HepG2 (cell line): ENCODE measurements around the gene AADACL4. TPM values are rescaled to one million over a fixed set of nuclear protein-coding genes. Genes with fewer than 3 reads are reported as not detected.

Source experiments
- BHLHE40 ChIP-seq: IDR thresholded peaks from 2 replicates; pipeline ENCODE4 v1.6.1; 2011; ENCODE audit warnings: low read length, improper control_type of control experiment
- CBX2 ChIP-seq, 2 experiments: fragments of 200-600 bp in 1 of 2; sonication (generic); formaldehyde crosslinking in 1 of 2; IDR thresholded peaks; 2 replicates each; pipeline versions ENCODE4 v1.7.0 to v1.8.1; 2018 to 2022; ENCODE audit warnings: low read depth in 2 of 2, low read length in 1 of 2, mild to moderate bottlenecking in 1 of 2, missing genetic modification reagents in 1 of 2
- EED ChIP-seq: sonication (generic); formaldehyde crosslinking; IDR thresholded peaks from 2 replicates; pipeline ENCODE4 v1.5.0; 2020; ENCODE audit warnings: mild to moderate bottlenecking, missing genetic modification reagents
- GLMP ChIP-seq: sonication (generic); formaldehyde crosslinking; IDR thresholded peaks from 2 replicates; pipeline ENCODE4 v1.9.0; 2021; ENCODE audit warnings: missing genetic modification reagents, mild to moderate bottlenecking, borderline replicate concordance
- HIVEP1 ChIP-seq: sonication (generic); formaldehyde crosslinking; IDR thresholded peaks from 2 replicates; pipeline ENCODE4 v1.4.0; 2020; ENCODE audit warnings: mild to moderate bottlenecking, missing genetic modification reagents
- IRF2 ChIP-seq: IDR thresholded peaks from 2 replicates; pipeline ENCODE4 v1.6.1; 2018; ENCODE audit warnings: missing genetic modification reagents, missing compliant biosample characterization
- KLF9 ChIP-seq: IDR thresholded peaks from 2 replicates; pipeline ENCODE4 v1.6.1; 2016; ENCODE audit warnings: low read depth
- MAFG ChIP-seq: sonication (generic); formaldehyde crosslinking; IDR thresholded peaks from 2 replicates; pipeline ENCODE4 v1.5.1; 2020; ENCODE audit warnings: mild to moderate bottlenecking, missing genetic modification reagents
- MEIS1 ChIP-seq: sonication (generic); formaldehyde crosslinking; IDR thresholded peaks from 2 replicates; pipeline ENCODE4 v1.9.0; 2021; ENCODE audit warnings: mild to moderate bottlenecking, missing genetic modification reagents, moderate library complexity, borderline replicate concordance
- MIXL1 ChIP-seq: IDR thresholded peaks from 2 replicates; pipeline ENCODE4 v1.6.1; 2016
- ONECUT2 ChIP-seq: sonication (generic); formaldehyde crosslinking; IDR thresholded peaks from 2 replicates; pipeline ENCODE4 v1.4.0; 2020; ENCODE audit warnings: missing genetic modification reagents
- POLR2G ChIP-seq: fragments of 200-400 bp; formaldehyde crosslinking; IDR thresholded peaks from 2 replicates; pipeline ENCODE4 v1.6.1; 2018; ENCODE audit warnings: mild to moderate bottlenecking, low read depth, low read length, moderate library complexity
- SETDB1 ChIP-seq: sonication (generic); formaldehyde crosslinking; IDR thresholded peaks from 2 replicates; pipeline ENCODE4 v1.5.1; 2020; ENCODE audit warnings: missing genetic modification reagents, mild to moderate bottlenecking, borderline replicate concordance
- SRF ChIP-seq: IDR thresholded peaks from 2 replicates; pipeline ENCODE4 v1.6.1; 2011; ENCODE audit warnings: mild to moderate bottlenecking, low read depth, low read length, moderate library complexity
- TAF1 ChIP-seq: sonication (generic); formaldehyde crosslinking; IDR thresholded peaks from 2 replicates; pipeline ENCODE4 v1.4.0; 2020; ENCODE audit warnings: missing genetic modification reagents
- TSC22D2 ChIP-seq: sonication (generic); formaldehyde crosslinking; IDR thresholded peaks from 2 replicates; pipeline ENCODE4 v1.5.1; 2020; ENCODE audit warnings: missing genetic modification reagents, mild to moderate bottlenecking, borderline replicate concordance
- ZFP1 ChIP-seq: IDR thresholded peaks from 2 replicates; pipeline ENCODE4 v1.6.1; 2016
- ZMYM2 ChIP-seq: sonication (generic); formaldehyde crosslinking; IDR thresholded peaks from 2 replicates; pipeline ENCODE4 v1.8.0; 2022; ENCODE audit warnings: mild to moderate bottlenecking, missing genetic modification reagents
- ZNF296 ChIP-seq: sonication (generic); formaldehyde crosslinking; conservative IDR thresholded peaks from 2 replicates; pipeline ENCODE4 v1.5.0; 2020; ENCODE audit warnings: mild to moderate bottlenecking, missing genetic modification reagents
- ZNF331 ChIP-seq: sonication (generic); formaldehyde crosslinking; IDR thresholded peaks from 2 replicates; pipeline ENCODE4 v1.4.0; 2020; ENCODE audit warnings: missing genetic modification reagents
- ZNF451 ChIP-seq: sonication (generic); formaldehyde crosslinking; IDR thresholded peaks from 2 replicates; pipeline ENCODE4 v1.5.0; 2020; ENCODE audit warnings: mild to moderate bottlenecking, missing genetic modification reagents
- ZNF564 ChIP-seq: sonication (generic); formaldehyde crosslinking; IDR thresholded peaks from 2 replicates; pipeline ENCODE4 v1.8.1; 2023; ENCODE audit warnings: mild to moderate bottlenecking, missing genetic modification reagents
- ZNF672 ChIP-seq: sonication (generic); formaldehyde crosslinking; IDR thresholded peaks from 2 replicates; pipeline ENCODE4 v1.8.1; 2022; ENCODE audit warnings: missing genetic modification reagents
- ZNF703 ChIP-seq: sonication (generic); formaldehyde crosslinking; IDR thresholded peaks from 2 replicates; pipeline ENCODE4 v1.5.1; 2020; ENCODE audit warnings: missing genetic modification reagents, mild to moderate bottlenecking, moderate library complexity, borderline replicate concordance
- ZNF772 ChIP-seq: sonication (generic); formaldehyde crosslinking; IDR thresholded peaks from 2 replicates; pipeline ENCODE4 v1.5.0; 2020; ENCODE audit warnings: mild to moderate bottlenecking, missing genetic modification reagents
- ZNF777 ChIP-seq: sonication (generic); formaldehyde crosslinking; IDR thresholded peaks from 2 replicates; pipeline ENCODE4 v1.4.0; 2020; ENCODE audit warnings: missing genetic modification reagents
- polyA plus RNA-seq, 8 experiments: library from polyadenylated mRNA; depleted of rRNA in 3 of 8; stranded (reverse) in 7 of 8; unstranded in 1 of 8; fragments of >200 nt; fragmentation: Illumina TruSeq in 4 of 8; extraction: Trizol in 4 of 8; gene quantifications; 2 replicates each; pipeline versions ENCODE4 v1.2.1 to v1.2.3, GENCODE V29; 2011 to 2016; ENCODE audit warnings: low read depth in 4 of 8, missing spikeins in 1 of 8, mixed read lengths in 1 of 8; ENCODE audit not compliant: insufficient read depth in 1 of 8
- total RNA-seq, 5 experiments: library from RNA; depleted of rRNA; stranded (reverse); fragments of >200 nt; fragmentation: Illumina TruSeq; extraction: Trizol; gene quantifications; 2 replicates each; pipeline ENCODE4 v1.2.3, GENCODE V29; 2016; ENCODE audit warnings: low read depth in 1 of 5
- TF ChIP-seq, protein P1 (sequence below): sonication (generic); formaldehyde crosslinking; conservative IDR thresholded peaks from 2 replicates; pipeline ENCODE4 v1.8.1; 2023; ENCODE audit warnings: missing genetic modification reagents
- TF ChIP-seq, protein P2 (sequence below): sonication (generic); formaldehyde crosslinking; IDR thresholded peaks from 2 replicates; pipeline ENCODE4 v1.5.0; 2020; ENCODE audit warnings: missing genetic modification reagents, mild to moderate bottlenecking, borderline replicate concordance

AADACL4 gene
- total and polyA plus RNA-seq, 2 of the 13 experiments (the other 11 are each of a cell fraction or from before 2014, with no cell fraction given), result not detected

- TF ChIP-seq TAF1 (CRISPR knock-in tag) (no peak), EED (CRISPR knock-in tag) (no peak), ZNF296 (CRISPR knock-in tag) (no peak), ZNF331 (CRISPR knock-in tag) (peak; percentile 74), ONECUT2 (CRISPR knock-in tag) (no peak), SETDB1 (CRISPR knock-in tag) (no peak), MEIS1 (CRISPR knock-in tag) (peak; percentile 61; the same call in 1 of the 2 replicates), ZNF703 (CRISPR knock-in tag) (no peak), CBX2 (IDR thresholded peaks at IDR 0.05; ENCODE audit: low read depth, low read length) (no peak), CBX2 (CRISPR knock-in tag; IDR thresholded peaks at IDR 0.05; ENCODE audit: low read depth) (no peak), SRF (no peak), TSC22D2 (CRISPR knock-in tag) (no peak), ZNF672 (CRISPR knock-in tag) (no peak), HIVEP1 (peak; percentile 83), IRF2 (peak; percentile 78; the same call in 1 of the 2 replicates), KLF9 (CRISPR knock-in tag) (0 out of 2 replicates have a peak, but pooled peaks have one; percentile 60), GLMP (CRISPR knock-in tag) (no peak), ZNF451 (CRISPR knock-in tag) (no peak), MAFG (no peak), POLR2G (0 out of 2 replicates have a peak, but pooled peaks have one; percentile 19), ZNF772 (peak; percentile 51; the same call in 1 of the 2 replicates), ZMYM2 (CRISPR knock-in tag) (no peak), BHLHE40 (no peak; the same call in 1 of the 2 replicates), ZFP1 (CRISPR knock-in tag) (no peak), MIXL1 (CRISPR knock-in tag) (peak; percentile 78), ZNF777 (CRISPR knock-in tag) (no peak), ZNF564 (CRISPR knock-in tag) (no peak)
- TF ChIP-seq, protein P1, sequence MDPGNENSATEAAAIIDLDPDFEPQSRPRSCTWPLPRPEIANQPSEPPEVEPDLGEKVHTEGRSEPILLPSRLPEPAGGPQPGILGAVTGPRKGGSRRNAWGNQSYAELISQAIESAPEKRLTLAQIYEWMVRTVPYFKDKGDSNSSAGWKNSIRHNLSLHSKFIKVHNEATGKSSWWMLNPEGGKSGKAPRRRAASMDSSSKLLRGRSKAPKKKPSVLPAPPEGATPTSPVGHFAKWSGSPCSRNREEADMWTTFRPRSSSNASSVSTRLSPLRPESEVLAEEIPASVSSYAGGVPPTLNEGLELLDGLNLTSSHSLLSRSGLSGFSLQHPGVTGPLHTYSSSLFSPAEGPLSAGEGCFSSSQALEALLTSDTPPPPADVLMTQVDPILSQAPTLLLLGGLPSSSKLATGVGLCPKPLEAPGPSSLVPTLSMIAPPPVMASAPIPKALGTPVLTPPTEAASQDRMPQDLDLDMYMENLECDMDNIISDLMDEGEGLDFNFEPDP (CRISPR knock-in tag), result no peak
- TF ChIP-seq, protein P2, sequence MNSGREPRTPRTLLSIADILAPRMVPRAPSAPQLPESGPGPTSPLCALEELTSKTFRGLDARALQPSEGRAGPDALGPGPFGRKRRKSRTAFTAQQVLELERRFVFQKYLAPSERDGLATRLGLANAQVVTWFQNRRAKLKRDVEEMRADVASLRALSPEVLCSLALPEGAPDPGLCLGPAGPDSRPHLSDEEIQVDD (CRISPR knock-in tag), result no peak
These were observed 39.6 kb upstream of the AADACL4 start (continued) for GRCh38 chr1:12604114-12604874.
